Naive thymus-derived CD4-positive, alpha-beta T cell (primary cell): Measurements from ENCODE around the gene WNT2B. TPM values are rescaled to one million over a fixed set of nuclear protein-coding genes. Genes with fewer than 3 reads are reported as not detected.

Source experiments
- ATAC-seq: fragments of 150-1000 bp; cut with Tn5 transposase; 2 replicates; pipeline ENCODE4 v1.10.0; 2021; ENCODE audit warnings: mild to moderate bottlenecking, moderate library complexity
- CTCF ChIA-PET: fragments of 350-600 bp; sonication (Branson Sonifier 250); formaldehyde crosslinking; loops from one replicate; lab custom pipeline; 2021; ENCODE audit warnings: antibody characterized with exemption; lab: Charles Lee
- POLR2A ChIA-PET: fragments of 350-600 bp; sonication (Branson Sonifier 250); formaldehyde crosslinking; loops from one replicate; lab custom pipeline; 2021; ENCODE audit warnings: antibody characterized with exemption, inconsistent platforms; lab: Charles Lee
- DNase-seq, 9 donors: peaks; one replicate each; pipeline versions ENCODE4 v3.0.0 to v3.0.0-alpha.2; 2020 to 2022; ENCODE audit warnings: mixed read lengths in 1 of 9
- H3K27ac ChIP-seq: one replicate; pipeline ENCODE4 v1.7.0; 2013; ENCODE audit warnings: mild to moderate bottlenecking, low read depth, low read length, moderate library complexity
- H3K27me3 ChIP-seq, 2 donors: one replicate each; pipeline ENCODE4 v1.7.0; 2013; ENCODE audit warnings: low read length in 2 of 2, mild to moderate bottlenecking in 2 of 2, moderate library complexity in 2 of 2; ENCODE audit not compliant: control insufficient read depth in 2 of 2, insufficient read depth in 2 of 2
- H3K36me3 ChIP-seq, 3 experiments: 1 replicate in 2 of 3; 2 replicates in 1 of 3; pipeline ENCODE4 v1.7.0; 2013; ENCODE audit warnings: low read length in 3 of 3, mild to moderate bottlenecking in 3 of 3, moderate library complexity in 1 of 3; ENCODE audit not compliant: insufficient read depth in 3 of 3, control insufficient read depth in 2 of 3
- H3K4me1 ChIP-seq, 2 donors: one replicate each; pipeline ENCODE4 v1.7.0; 2013; ENCODE audit warnings: low read length in 2 of 2, mild to moderate bottlenecking in 2 of 2, moderate library complexity in 1 of 2; ENCODE audit not compliant: control insufficient read depth in 2 of 2, insufficient read depth in 2 of 2
- H3K4me3 ChIP-seq: 2 replicates; pipeline ENCODE4 v1.7.0; 2013; ENCODE audit warnings: mild to moderate bottlenecking, low read length
- H3K9me3 ChIP-seq, 3 experiments: 1 replicate in 2 of 3; 2 replicates in 1 of 3; pipeline ENCODE4 v1.7.0; 2013; ENCODE audit warnings: low read length in 3 of 3; ENCODE audit not compliant: control insufficient read depth in 2 of 3
- H3K27ac Mint-ChIP-seq, 9 donors: one replicate each; pipeline ENCODE4 v1.8.0; 2020 to 2022; ENCODE audit warnings: mixed read lengths in 9 of 9, mild to moderate bottlenecking in 8 of 9, moderate library complexity in 5 of 9, inconsistent platforms in 2 of 9
- H3K27me3 Mint-ChIP-seq, 5 donors: one replicate each; pipeline ENCODE4 v1.8.0; 2021 to 2022; ENCODE audit warnings: mixed read lengths in 5 of 5, mild to moderate bottlenecking in 1 of 5
- H3K36me3 Mint-ChIP-seq, 5 donors: one replicate each; pipeline ENCODE4 v1.8.0; 2020 to 2022; ENCODE audit warnings: mixed read lengths in 5 of 5, mild to moderate bottlenecking in 3 of 5, inconsistent platforms in 1 of 5
- H3K4me1 Mint-ChIP-seq, 7 donors: one replicate each; pipeline ENCODE4 v1.8.0; 2020 to 2022; ENCODE audit warnings: mixed read lengths in 7 of 7, mild to moderate bottlenecking in 3 of 7, inconsistent platforms in 1 of 7
- H3K4me3 Mint-ChIP-seq, 10 donors: one replicate each; pipeline ENCODE4 v1.8.0; 2020 to 2022; ENCODE audit warnings: mild to moderate bottlenecking in 10 of 10, mixed read lengths in 10 of 10, moderate library complexity in 6 of 10, inconsistent platforms in 2 of 10
- H3K9me3 Mint-ChIP-seq, 11 donors: one replicate each; pipeline ENCODE4 v1.8.0; 2020 to 2022; ENCODE audit warnings: mixed read lengths in 11 of 11, mild to moderate bottlenecking in 4 of 11, inconsistent platforms in 1 of 11, moderate library complexity in 1 of 11
- intact Hi-C, 2 donors: fragments of 100-400 bp; cut with micrococcal nuclease; formaldehyde crosslinking; loops; one replicate each; pipeline ENCODE4 v1.15.1; 2023
- polyA plus RNA-seq, 2 donors: library from polyadenylated mRNA; unstranded; fragments of 300-500 nt; fragmentation: Illumina TruSeq; gene quantifications; one replicate each; pipeline ENCODE4 v1.2.3, GENCODE V29; 2021
- total RNA-seq, 6 experiments: library from RNA in 5 of 6; stranded (reverse) in 5 of 6; gene quantifications; 1 replicate in 5 of 6; 2 replicates in 1 of 6; pipeline ENCODE4 v1.2.3 and lab custom pipeline; 2021 to 2026

The WNT2B gene
- total and polyA plus RNA-seq, 7 experiments from 2014 or later: 0.05 to 0.94 (median 0.57) TPM; not detected in 1

GRCh38 chr1:112505878-112506277 lies 2.9 kb upstream of the WNT2B start:
- H3K4me3 ChIP-seq: no peak overlapping the region
- Mint-ChIP-seq H3K4me1 (peaks cover 6 to 16% (median 12%) of the 10 kb centered on the region in 7 donors), H3K36me3 (no peaks in the 10 kb centered on the region), H3K9me3 (peaks cover 0 to 2% (median 0%) of the 10 kb centered on the region in 11 donors), H3K27ac (no peak overlapping the region), H3K27me3 (peaks cover 37 to 79% (median 46%) of the 10 kb centered on the region in 5 donors), H3K4me3 (no peak overlapping the region)
- no peaks in the 10 kb centered on the region for H3K9me3 ChIP-seq
- ATAC-seq (no peak), DNase-seq (no peak)
- POLR2A ChIA-PET: no interaction called here
- CTCF ChIA-PET: no interaction called here
- no peaks in the 10 kb centered on the region for H3K36me3 ChIP-seq
- H3K4me1 ChIP-seq: peaks cover 10 to 12% of the 10 kb centered on the region in 2 donors
- intact Hi-C loops: loop anchor here (10.0 kb wide), 2 partner anchors 169 to 569 kb away; partner anchors contain the start of genes MOV10 (in 2 of the 2) and LRIG2 (in 1 of the 2)
- H3K27ac ChIP-seq: no peak overlapping the region
- H3K27me3 ChIP-seq: peaks cover 8 to 9% of the 10 kb centered on the region in 2 donors

- CTCF ChIA-PET: no interaction called here
- H3K36me3 ChIP-seq: no peaks in the 10 kb centered on the region
These were observed 2.5 kb upstream of the WNT2B start for GRCh38 chr1:112506306-112506705.

GRCh38 chr1:112506731-112507130 lies 2.0 kb upstream of the WNT2B start:
- no peak for ATAC-seq
- no peak overlapping the region for H3K27ac ChIP-seq
- H3K36me3 Mint-ChIP-seq: no peaks in the 10 kb centered on the region
- peaks cover 30 to 74% (median 37%) of the 10 kb centered on the region in 5 donors for H3K27me3 Mint-ChIP-seq
- H3K27ac Mint-ChIP-seq: peak overlapping the region in 1 of 9 donors; percentile 25
- DNase-seq: no peak
- peaks cover 10 to 12% of the 10 kb centered on the region in 2 donors for H3K4me1 ChIP-seq
- no peaks in the 10 kb centered on the region for H3K36me3 ChIP-seq
- H3K9me3 Mint-ChIP-seq: peaks cover 0 to 2% (median 0%) of the 10 kb centered on the region in 11 donors
- no peaks in the 10 kb centered on the region for H3K9me3 ChIP-seq
- H3K27me3 ChIP-seq: peaks cover 6 to 8% of the 10 kb centered on the region in 2 donors
- CTCF ChIA-PET: no interaction called here
- H3K4me3 ChIP-seq: no peak overlapping the region
- peak overlapping the region in 6 of 10 donors; percentile 78 to 90 (median 82) for H3K4me3 Mint-ChIP-seq
- POLR2A ChIA-PET: no interaction called here
- intact Hi-C loops: loop anchor here (10.0 kb wide), 2 partner anchors 168 to 568 kb away; partner anchors contain the start of genes MOV10 (in 2 of the 2) and LRIG2 (in 1 of the 2)
- H3K4me1 Mint-ChIP-seq: peaks cover 6 to 16% (median 12%) of the 10 kb centered on the region in 7 donors

More at GRCh38 chr1:112506306-112506705, 2.5 kb upstream of the WNT2B start:
- no peak for ATAC-seq
- Mint-ChIP-seq H3K9me3 (peaks cover 0 to 2% (median 0%) of the 10 kb centered on the region in 11 donors), H3K4me3 (peak overlapping the region in 1 of 10 donors; percentile 21), H3K27ac (no peak overlapping the region), H3K4me1 (peaks cover 6 to 16% (median 12%) of the 10 kb centered on the region in 7 donors), H3K36me3 (no peaks in the 10 kb centered on the region), H3K27me3 (peaks cover 33 to 76% (median 42%) of the 10 kb centered on the region in 5 donors)
- H3K27ac ChIP-seq: no peak overlapping the region
- peaks cover 10 to 12% of the 10 kb centered on the region in 2 donors for H3K4me1 ChIP-seq
- no peaks in the 10 kb centered on the region for H3K9me3 ChIP-seq
- intact Hi-C loops: loop anchor here (10.0 kb wide), 2 partner anchors 168 to 568 kb away; partner anchors contain the start of genes MOV10 (in 2 of the 2) and LRIG2 (in 1 of the 2)
- POLR2A ChIA-PET: no interaction called here
- H3K27me3 ChIP-seq: peaks cover 8 to 9% of the 10 kb centered on the region in 2 donors
- no peak overlapping the region for H3K4me3 ChIP-seq
- no peak for DNase-seq

GRCh38 chr1:112507336-112507735 lies 1.4 kb upstream of the WNT2B start:
- Mint-ChIP-seq H3K4me3 (peak overlapping the region; percentile 74 to 90 (median 82)), H3K27ac (peak overlapping the region in 2 of 9 donors; percentile 25 to 59), H3K4me1 (peaks cover 5 to 16% (median 12%) of the 10 kb centered on the region in 7 donors), H3K27me3 (peaks cover 28 to 74% (median 34%) of the 10 kb centered on the region in 5 donors), H3K9me3 (peaks cover 0 to 2% (median 0%) of the 10 kb centered on the region in 11 donors), H3K36me3 (no peaks in the 10 kb centered on the region)
- H3K36me3 ChIP-seq: no peaks in the 10 kb centered on the region
- H3K9me3 ChIP-seq: no peaks in the 10 kb centered on the region
- intact Hi-C loops: loop anchor here (10.0 kb wide), 2 partner anchors 167 to 567 kb away; partner anchors contain the start of genes MOV10 (in 2 of the 2) and LRIG2 (in 1 of the 2)
- peak overlapping the region; percentile 57 for H3K4me3 ChIP-seq
- CTCF ChIA-PET: no interaction called here
- H3K27me3 ChIP-seq: peaks cover 4 to 8% of the 10 kb centered on the region in 2 donors
- DNase-seq (no peak), ATAC-seq (no peak)
- H3K4me1 ChIP-seq: peaks cover 10 to 12% of the 10 kb centered on the region in 2 donors
- no peak overlapping the region for H3K27ac ChIP-seq
- POLR2A ChIA-PET: interaction anchor here (1.1 kb wide), 1 partner anchor 110 kb away, joined by 6 read pairs; no protein-coding TSS in a partner anchor

- peak overlapping the region; percentile 74 to 90 (median 82) for H3K4me3 Mint-ChIP-seq
- peak; percentile 36 for ATAC-seq
- no peaks in the 10 kb centered on the region for H3K9me3 ChIP-seq
- peak overlapping the region; percentile 57 for H3K4me3 ChIP-seq
- no peak overlapping the region for H3K27ac Mint-ChIP-seq
- peaks cover 3 to 16% (median 9%) of the 10 kb centered on the region in 7 donors for H3K4me1 Mint-ChIP-seq
- ChIA-PET CTCF (no interaction called here), POLR2A (interaction anchor here (1.1 kb wide), 1 partner anchor 110 kb away, joined by 6 read pairs; no protein-coding TSS in a partner anchor)
- peaks cover 0 to 1% (median 0%) of the 10 kb centered on the region in 11 donors for H3K9me3 Mint-ChIP-seq
- intact Hi-C loops: loop anchor here (2.0 to 10.0 kb wide), 3 partner anchors 111 to 567 kb away; partner anchors contain the start of genes MOV10 (in 2 of the 2), CAPZA1 (in 1 of the 2), LRIG2 (in 1 of the 2) and ST7L (in 1 of the 2)
- H3K27me3 Mint-ChIP-seq: peaks cover 22 to 68% (median 28%) of the 10 kb centered on the region in 5 donors
- no peaks in the 10 kb centered on the region for H3K36me3 ChIP-seq
- H3K27me3 ChIP-seq: peaks cover 0 to 6% of the 10 kb centered on the region in 2 donors
- DNase-seq: peak in 6 of 9 donors; percentile 11 to 40 (median 19)
- peaks cover 10 to 12% of the 10 kb centered on the region in 2 donors for H3K4me1 ChIP-seq
- H3K27ac ChIP-seq: no peak overlapping the region
- no peaks in the 10 kb centered on the region for H3K36me3 Mint-ChIP-seq
These were observed 866 bp upstream of the WNT2B start for GRCh38 chr1:112507921-112508277.

GRCh38 chr1:112509005-112509659 lies 367 bp downstream of the WNT2B start:
- Mint-ChIP-seq H3K4me3 (peak overlapping the region; percentile 45 to 84 (median 74)), H3K4me1 (peaks cover 3 to 16% (median 9%) of the 10 kb centered on the region in 7 donors), H3K9me3 (no peaks in the 10 kb centered on the region), H3K27me3 (peaks cover 10 to 57% (median 18%) of the 10 kb centered on the region in 5 donors), H3K36me3 (no peaks in the 10 kb centered on the region), H3K27ac (no peak overlapping the region)
- Histone ChIP-seq H3K4me3 (peak overlapping the region; percentile 57), H3K27ac (no peak overlapping the region), H3K4me1 (peaks cover 10 to 12% of the 10 kb centered on the region in 2 donors), H3K9me3 (no peaks in the 10 kb centered on the region), H3K36me3 (no peaks in the 10 kb centered on the region), H3K27me3 (no peaks in the 10 kb centered on the region)
- ChIA-PET POLR2A (no interaction called here), CTCF (interaction anchor here (1.2 kb wide), 1 partner anchor 105 kb away, joined by 3 read pairs; no protein-coding TSS in a partner anchor)
- intact Hi-C loops: loop anchor here (2.0 to 10.0 kb wide), 3 partner anchors 110 to 566 kb away; partner anchors contain the start of genes MOV10 (in 2 of the 2), CAPZA1 (in 1 of the 2), LRIG2 (in 1 of the 2) and ST7L (in 1 of the 2)
- peak in 7 of 9 donors; percentile 22 to 46 (median 35) for DNase-seq
- peak; percentile 48 for ATAC-seq
